ENCODE data around the gene TTC23.

- TF ChIP-seq TAF1 (IDR thresholded peaks at IDR 0.05; ENCODE audit: borderline replicate concordance, low read depth, low read length) (no peak), POLR2AphosphoS5 (IDR thresholded peaks at IDR 0.05; ENCODE audit: low read depth, low read length) (no peak), POLR2A (IDR thresholded peaks at IDR 0.05; ENCODE audit: low read depth, low read length) (no peak)
These were observed 95.1 kb downstream of the TTC23 start for GRCh38 chr15:99154271-99154670.

All from GM12892 (cell line).